Stomach (tissue), 9 donors: ENCODE data around the gene EGLN2. TPM values are rescaled to one million over a fixed set of nuclear protein-coding genes. Genes with fewer than 3 reads are reported as not detected.
"Not testable (repeated sequence)": the region's sequence is repeated elsewhere in the genome, so short reads cannot be mapped to it uniquely, and the experiment has no call there.

Source experiments
- DNase-seq, 2 donors: peaks; one replicate each; pipeline versions ENCODE4 v3.0.0 to v3.0.0-alpha.2; 2013 to 2019
- H3K27ac ChIP-seq, 5 donors: fragments of 200-600 bp in 4 of 5; sonication (generic) in 4 of 5; one replicate each; pipeline ENCODE4 v1.5.1; 2013 to 2019; ENCODE audit warnings: mild to moderate bottlenecking in 1 of 5, moderate library complexity in 1 of 5
- H3K27me3 ChIP-seq, 3 donors: fragments of 200-600 bp; sonication (generic); one replicate each; pipeline ENCODE4 v1.5.1; 2017 to 2019; ENCODE audit warnings: mixed run types in 1 of 3
- H3K36me3 ChIP-seq, 4 donors: fragments of 200-600 bp; sonication (generic); 1 replicate in 3 of 4; 2 replicates in 1 of 4; pipeline ENCODE4 v1.5.1; 2016 to 2019
- H3K4me1 ChIP-seq, 4 donors: fragments of 200-600 bp; sonication (generic); one replicate each; pipeline ENCODE4 v1.5.1; 2016 to 2019
- H3K4me3 ChIP-seq, 4 donors: fragments of 200-600 bp; sonication (generic) in 3 of 4; one replicate each; pipeline ENCODE4 v1.5.1; 2016 to 2019; ENCODE audit warnings: mild to moderate bottlenecking in 1 of 4
- H3K9me3 ChIP-seq, 4 donors: fragments of 200-600 bp; sonication (generic); one replicate each; pipeline ENCODE4 v1.5.1; 2016 to 2019
- WGBS, 5 donors: extraction: QIAGEN DNeasy Blood & Tissue Kit in 3 of 5; methylation state at CpG; one replicate each; pipeline versions ENCODE4 v1.1.5 to v1.1.7; 2013 to 2018; 5-methylcytosine and 5-hydroxymethylcytosine counted together
- intact Hi-C: fragments of 100-400 bp; cut with DNase I; formaldehyde crosslinking; loops from one replicate; pipeline ENCODE4 v1.15.1; 2023; ENCODE audit warnings: low total_unique reads
- polyA plus RNA-seq, 3 donors: library from polyadenylated mRNA; stranded (reverse); fragments of 200-250 nt; gene quantifications; one replicate each; pipeline ENCODE4 v1.2.3, GENCODE V29; 2013
- total RNA-seq, 5 donors: library from RNA; depleted of rRNA; stranded (reverse); fragments of >200 nt; gene quantifications; one replicate each; pipeline versions ENCODE4 v1.1.0 to v1.2.3, GENCODE V29; 2014 to 2016
- donor health status: healthy with polysubstance abuse.
- donor health status: Bipolar disorder and iron deficiency.
- donor health status: healthy.

EGLN2 gene
- total and polyA plus RNA-seq, 8 donors: 30.0 to 115 (median 71.4) TPM

- intact Hi-C loops, H3K9me3 ChIP-seq, H3K4me3 ChIP-seq, H3K27ac ChIP-seq, DNase-seq, H3K36me3 ChIP-seq: not testable (repeated sequence)
- Histone ChIP-seq H3K4me1 (peaks cover 0 to 20% (median 5%) of the 10 kb centered on the region in 4 donors), H3K27me3 (peaks cover 0 to 58% (median 10%) of the 10 kb centered on the region in 3 donors)
- 82 to 89% (median 85%) methylated on average over 8 of the region's 8 CpGs for WGBS, 5 donors
Measured at GRCh38 chr19:40846722-40847121, 47.7 kb downstream of the EGLN2 start.

DNA sequence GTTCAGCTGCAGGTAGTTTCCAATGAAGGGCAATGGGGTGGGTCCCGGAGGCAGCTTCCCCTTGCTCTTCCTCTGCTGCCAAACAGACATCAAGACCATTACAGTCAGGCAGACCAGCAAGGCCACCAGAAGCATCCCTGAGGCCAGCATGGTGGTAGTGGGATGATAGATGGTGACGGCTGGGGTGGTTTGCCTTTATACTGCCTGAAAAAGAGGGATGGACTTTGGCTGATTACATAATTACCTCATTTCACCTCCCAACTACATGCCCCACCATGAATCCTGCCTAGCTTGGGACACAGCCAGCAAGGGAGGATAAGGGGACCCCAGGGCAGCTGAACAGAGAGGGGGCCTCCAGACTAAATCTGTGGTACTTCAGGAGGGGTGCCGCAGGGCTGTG, 51.3 kb downstream of the EGLN2 start, which contains the start of gene CYP2A6:
Gene CYP2A6 (minus strand): TSS at position 171 of the 400 bp plus-strand sequence. CDS start 21 bp downstream, at position 150.
- DNase-seq, intact Hi-C loops: not testable (repeated sequence)
- 84 to 95% (median 87%) methylated on average over 2 to 3 of the region's 3 CpGs for WGBS, 5 donors

GRCh38 chr19:40852467-40853152, 53.6 kb downstream of the EGLN2 start:
- H3K27ac ChIP-seq, H3K4me3 ChIP-seq, DNase-seq, intact Hi-C loops, H3K36me3 ChIP-seq, H3K9me3 ChIP-seq, H3K4me1 ChIP-seq: not testable (repeated sequence)
- peaks cover 0 to 29% (median 10%) of the 10 kb centered on the region in 3 donors for H3K27me3 ChIP-seq
- 11 to 42% (median 35%) methylated on average over 2 of the region's 3 CpGs for WGBS, 5 donors

More for the DNA sequence above, 51.3 kb downstream of the EGLN2 start, which contains the start of gene CYP2A6:
- not testable (repeated sequence) for H3K4me1 ChIP-seq, H3K36me3 ChIP-seq, H3K4me3 ChIP-seq, H3K27ac ChIP-seq, H3K9me3 ChIP-seq
- peaks cover 0 to 46% (median 10%) of the 10 kb centered on the region in 3 donors for H3K27me3 ChIP-seq

Other genes starting within 250 kb of the EGLN2 start
- 100 to 1,000 TPM in 1 of 5 donors, 10 to 100 TPM in 4; 15.8 to 102 (median 70.6) TPM for gene SHKBP1, start 222.3 kb upstream of the EGLN2 start, total RNA-seq
- gene SHKBP1, start 222.3 kb upstream of the EGLN2 start, polyA plus RNA-seq: 10 to 100 TPM; 76.1 to 95.7 (median 79.9) TPM
- gene LTBP4, start 197.8 kb upstream of the EGLN2 start, total RNA-seq: 1,000 to 10,000 TPM in 1 of 5 donors, 100 to 1,000 TPM in 3, 10 to 100 TPM in 1; 79.0 to 1,027 (median 190) TPM
- gene LTBP4, start 197.8 kb upstream of the EGLN2 start, polyA plus RNA-seq: 100 to 1,000 TPM in 1 of 3 donors, 10 to 100 TPM in 2; 66.1 to 102 (median 98.6) TPM
- gene NUMBL, start 108.5 kb upstream of the EGLN2 start, total RNA-seq: 100 to 1,000 TPM in 2 of 5 donors, 10 to 100 TPM in 3; 14.7 to 254 (median 31.6) TPM
- gene NUMBL, start 108.5 kb upstream of the EGLN2 start, polyA plus RNA-seq: 10 to 100 TPM; 10.1 to 12.9 (median 11.6) TPM
- gene COQ8B, start 82.3 kb upstream of the EGLN2 start, total RNA-seq: 10 to 100 TPM; 40.9 to 91.5 (median 52.3) TPM
- gene COQ8B, start 82.3 kb upstream of the EGLN2 start, polyA plus RNA-seq: 10 to 100 TPM; 26.9 to 35.2 (median 29.2) TPM
- 10 to 100 TPM; 17.8 to 84.0 (median 31.4) TPM for gene ITPKC, start 82.1 kb upstream of the EGLN2 start, total RNA-seq
- 10 to 100 TPM; 19.7 to 32.2 (median 20.5) TPM for gene ITPKC, start 82.1 kb upstream of the EGLN2 start, polyA plus RNA-seq
- gene ACTMAP, start 48.7 kb upstream of the EGLN2 start, total RNA-seq: 10 to 100 TPM in 2 of 5 donors, 1 to 10 TPM in 2, under 1 TPM in 1; 0.73 to 24.6 (median 8.2) TPM
- gene ACTMAP, start 48.7 kb upstream of the EGLN2 start, polyA plus RNA-seq: 1 to 10 TPM; 5.5 to 9.7 (median 8.2) TPM
- gene SNRPA, start 48.0 kb upstream of the EGLN2 start, total RNA-seq: 100 to 1,000 TPM in 2 of 5 donors, 10 to 100 TPM in 2, 1 to 10 TPM in 1; 4.9 to 258 (median 46.0) TPM
- gene SNRPA, start 48.0 kb upstream of the EGLN2 start, polyA plus RNA-seq: 10 to 100 TPM; 33.1 to 74.6 (median 71.6) TPM
- 1 to 10 TPM in 2 of 5 donors, not detected in 3; 2.9 to 8.1 TPM for gene MIA, start 23.7 kb upstream of the EGLN2 start, total RNA-seq
- 10 to 100 TPM in 1 of 3 donors, 1 to 10 TPM in 1, not detected in 1; 2.8 to 10.1 TPM for gene MIA, start 23.7 kb upstream of the EGLN2 start, polyA plus RNA-seq
- gene RAB4B, start 20.9 kb upstream of the EGLN2 start, total RNA-seq: 10 to 100 TPM in 4 of 5 donors, not detected in 1; 10.3 to 47.8 (median 28.9) TPM
- 10 to 100 TPM; 31.6 to 53.7 (median 39.2) TPM for gene RAB4B, start 20.9 kb upstream of the EGLN2 start, polyA plus RNA-seq
- not detected for gene CYP2A6, start 51.3 kb downstream of the EGLN2 start, total RNA-seq
- not detected for gene CYP2A6, start 51.3 kb downstream of the EGLN2 start, polyA plus RNA-seq
- not detected for gene CYP2A7, start 83.0 kb downstream of the EGLN2 start, total RNA-seq
- not detected for gene CYP2A7, start 83.0 kb downstream of the EGLN2 start, polyA plus RNA-seq
- under 1 TPM in 1 of 5 donors, not detected in 4; 0.87 TPM for gene CYP2B6, start 192.1 kb downstream of the EGLN2 start, total RNA-seq
- gene CYP2B6, start 192.1 kb downstream of the EGLN2 start, polyA plus RNA-seq: not detected